DMS114 treated with DMSO at 0.1 percent for 48 hours (cell line): ENCODE data around the gene SDK2.
"Not testable (repeated sequence)": the region's sequence is repeated elsewhere in the genome, so short reads cannot be mapped to it uniquely, and the experiment has no call there.

Experiments used
- DNase-seq: peaks from one replicate; lab custom pipeline; 2025; ENCODE audit not compliant: unreplicated experiment; lab: John Stamatoyannopoulos, UW

SDK2 gene

DNA sequence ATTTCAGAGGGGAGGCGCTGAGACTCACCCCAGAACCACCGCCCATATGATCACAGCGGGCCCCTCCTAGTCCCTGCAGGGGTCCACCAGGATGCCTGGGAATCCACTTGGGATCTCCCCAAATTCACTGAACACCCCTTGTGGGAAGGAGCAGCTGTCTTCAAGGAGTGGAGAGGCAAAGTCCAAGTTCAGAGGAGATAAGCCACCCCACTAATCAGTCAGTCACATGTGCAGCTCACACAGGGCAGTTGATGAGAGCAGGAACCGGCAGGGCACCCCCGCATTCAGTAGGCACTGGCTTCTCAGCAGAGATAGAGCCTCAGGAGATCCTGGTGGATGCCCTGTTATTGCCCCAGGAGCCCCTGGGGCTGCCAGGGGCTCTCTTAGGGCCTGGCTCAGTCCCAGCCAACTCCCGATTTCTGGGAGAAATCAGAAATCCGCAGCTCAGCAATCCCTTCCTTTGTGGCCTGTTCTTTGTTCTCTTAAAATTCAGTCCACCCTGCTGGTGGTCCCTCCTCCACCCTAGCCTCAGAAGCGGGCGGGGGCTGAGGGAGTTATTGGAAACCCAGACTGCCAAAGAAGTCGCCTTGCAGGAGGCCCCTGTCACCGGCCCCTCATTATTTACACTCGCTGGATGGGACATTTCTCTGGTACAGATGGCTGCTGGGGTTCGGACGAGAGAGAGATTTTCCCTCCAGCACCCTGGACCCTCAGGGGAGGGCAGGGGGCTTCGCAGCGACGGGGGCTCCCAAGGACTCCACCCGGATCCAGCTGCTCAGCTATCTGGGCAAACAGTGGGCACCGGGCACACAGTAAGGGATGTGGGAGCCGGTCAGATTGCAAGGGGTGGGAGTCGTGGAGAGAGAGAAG, 334.3 kb downstream of the SDK2 start:
- no peak for DNase-seq

DNA sequence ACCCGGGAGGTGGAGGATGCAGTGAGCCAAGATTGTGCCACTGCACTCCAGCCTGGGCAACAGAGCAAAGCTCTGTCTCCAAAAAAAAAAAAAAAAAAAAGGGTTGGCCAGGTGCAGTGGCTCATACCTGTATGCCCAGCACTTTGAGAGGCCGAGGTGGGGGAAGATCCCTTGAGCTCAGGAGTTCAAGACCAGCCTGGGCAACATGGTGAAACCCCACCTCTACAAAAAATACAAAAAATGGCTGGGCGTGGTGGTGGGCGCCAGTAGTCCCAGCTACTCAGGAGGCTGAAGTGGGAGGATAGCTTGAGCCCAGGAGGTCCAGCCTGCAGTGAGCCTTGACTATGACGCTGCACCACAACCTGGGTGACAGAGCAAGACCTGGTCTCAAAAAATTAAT, 335.3 kb downstream of the SDK2 start:
- not testable (repeated sequence) for DNase-seq

DNA sequence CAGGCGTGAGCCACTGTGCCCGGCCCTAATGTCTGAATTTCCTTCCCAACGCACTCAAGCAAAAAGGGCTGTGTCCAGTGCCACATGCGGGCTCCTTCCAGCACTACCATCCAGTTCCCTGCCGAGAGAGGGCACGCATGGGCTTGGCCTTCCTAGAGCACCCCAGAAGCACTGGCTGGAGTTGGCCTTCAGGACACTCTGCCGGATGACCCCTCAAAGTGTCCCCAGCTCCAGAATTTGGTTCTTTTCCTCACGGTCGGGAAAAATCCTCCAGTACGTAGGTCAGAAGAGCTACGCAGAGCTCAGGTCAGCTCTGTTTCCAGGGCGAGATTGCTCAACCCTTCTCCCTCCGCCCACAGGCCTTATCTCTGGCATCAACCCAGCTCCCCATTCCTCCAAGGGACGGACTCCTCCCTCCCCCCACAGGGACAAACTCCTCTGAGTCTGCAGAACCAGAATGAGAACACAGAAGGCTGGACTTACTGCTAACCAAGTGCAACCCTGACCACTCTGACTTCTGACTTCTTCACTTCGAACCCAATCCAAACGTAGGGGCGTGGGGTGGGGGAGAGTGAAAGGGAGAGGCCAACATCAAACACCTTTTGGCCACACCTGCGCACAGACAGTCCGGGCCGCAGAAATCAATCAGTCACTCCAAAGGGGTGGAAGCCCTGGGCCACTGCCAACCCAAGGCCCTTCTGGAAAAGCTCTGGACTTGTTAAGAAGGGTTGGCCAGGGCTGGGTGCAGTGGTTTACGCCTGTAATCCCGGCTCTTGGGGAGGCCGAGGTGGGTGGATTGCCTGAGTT, 336.0 kb downstream of the SDK2 start:
- no peak for DNase-seq

DNA sequence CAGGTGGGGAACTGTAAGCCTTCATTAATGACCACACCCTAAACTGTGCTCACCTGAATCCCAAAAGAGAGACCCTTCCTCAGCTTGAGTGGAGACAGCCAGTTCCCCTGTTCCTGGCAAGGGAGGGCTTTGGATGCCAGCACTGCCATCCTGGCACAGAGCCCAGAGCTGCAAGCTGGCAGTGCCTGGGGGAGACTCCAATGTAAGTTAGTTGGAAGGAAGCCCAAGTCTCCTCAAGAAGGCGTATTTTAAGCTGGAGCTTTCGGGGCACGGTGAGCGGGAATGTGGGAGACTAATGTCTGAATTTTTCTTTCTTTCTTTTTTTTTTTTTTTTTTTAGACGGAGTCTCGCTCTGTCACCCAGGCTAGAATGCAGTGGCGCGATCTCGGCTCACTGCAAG, 337.1 kb downstream of the SDK2 start:
- DNase-seq = no peak

DNA sequence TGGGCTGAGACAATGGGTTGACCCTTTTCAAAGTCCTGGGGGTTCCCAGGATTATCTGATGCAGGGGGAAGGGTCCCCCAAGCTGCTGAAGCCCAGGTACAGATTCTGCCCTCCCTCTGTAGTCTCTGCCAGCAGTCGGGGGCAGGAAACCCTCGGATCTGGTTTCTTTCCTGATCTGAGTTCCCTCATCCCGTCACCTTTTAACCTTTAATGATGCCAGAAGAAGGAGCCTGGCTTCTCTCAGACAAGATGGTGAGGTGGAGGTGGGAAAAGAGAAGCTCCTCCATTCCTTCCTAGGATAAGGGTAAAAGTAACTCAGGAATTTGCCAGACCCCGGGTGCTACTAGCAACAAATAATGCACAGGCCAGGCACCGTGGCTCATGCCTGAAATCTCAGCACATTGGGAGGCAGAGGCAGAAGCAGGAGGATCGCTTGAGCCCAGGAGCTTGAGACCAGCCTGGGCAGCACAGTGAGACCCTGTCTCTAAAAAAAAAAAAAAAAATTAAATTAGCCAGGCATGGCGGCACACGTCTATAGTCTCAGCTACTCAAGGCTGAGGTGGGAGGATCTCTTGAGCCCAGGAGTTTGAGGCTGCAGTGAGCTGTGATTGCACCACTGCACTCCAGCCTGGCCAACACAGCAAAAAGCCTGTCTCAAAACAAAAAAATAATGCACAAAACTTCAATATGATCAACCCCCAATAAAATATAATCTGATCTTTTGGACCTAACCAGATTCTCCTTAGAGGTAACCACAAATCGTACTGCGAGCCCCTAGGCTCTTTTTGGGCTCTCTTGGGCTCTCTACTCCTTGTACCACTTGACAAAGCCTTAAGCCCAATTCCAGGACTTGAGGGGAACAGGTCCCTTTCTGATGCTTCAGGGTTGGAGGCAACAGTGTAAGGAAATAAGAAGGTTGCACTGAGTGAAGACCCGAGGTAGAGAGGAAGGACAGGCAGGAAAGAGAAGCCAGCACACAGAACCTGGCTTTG, 338.1 kb downstream of the SDK2 start:
- DNase-seq = no peak

DNA sequence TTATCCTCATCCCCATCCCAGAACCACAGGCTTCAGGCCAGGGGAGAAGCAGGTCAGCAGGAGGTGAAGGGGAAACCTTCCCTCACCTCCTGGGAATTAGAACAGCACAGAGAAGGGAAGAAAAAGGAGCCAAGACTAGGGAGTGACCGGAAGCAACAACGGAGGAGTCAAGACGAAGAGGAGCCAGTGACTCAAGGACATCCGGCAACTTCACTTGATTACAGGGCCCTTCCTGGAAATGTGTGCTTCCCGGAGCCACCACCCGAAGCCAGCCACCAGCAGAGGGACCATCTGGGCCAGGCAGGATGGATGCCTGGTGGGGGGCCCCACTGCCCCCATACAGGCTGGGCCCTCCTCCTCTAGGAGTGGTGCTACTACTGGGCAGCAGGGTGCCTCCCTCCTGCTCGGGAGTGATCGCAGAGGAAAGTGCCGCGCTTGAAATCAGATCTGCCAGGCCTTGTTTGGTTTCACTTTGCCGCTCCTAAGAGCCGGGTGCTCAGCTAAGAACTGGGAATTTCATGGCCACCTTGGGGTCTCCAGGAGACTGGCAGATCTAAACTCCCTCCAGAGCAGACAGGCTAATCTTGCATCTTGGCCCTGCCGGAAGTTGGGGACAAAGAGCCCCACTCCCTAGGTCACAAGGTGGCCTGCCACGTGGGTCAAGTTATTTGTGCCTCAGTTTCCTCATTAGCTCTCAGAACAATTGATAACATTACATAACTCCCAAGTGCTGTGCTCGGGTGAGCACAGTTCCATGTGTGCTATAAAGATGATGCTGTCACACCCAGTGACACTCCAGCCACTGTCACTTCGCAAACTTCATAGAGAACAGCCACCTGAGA, 339.1 kb downstream of the SDK2 start:
- DNase-seq = peak; percentile 32

DNA sequence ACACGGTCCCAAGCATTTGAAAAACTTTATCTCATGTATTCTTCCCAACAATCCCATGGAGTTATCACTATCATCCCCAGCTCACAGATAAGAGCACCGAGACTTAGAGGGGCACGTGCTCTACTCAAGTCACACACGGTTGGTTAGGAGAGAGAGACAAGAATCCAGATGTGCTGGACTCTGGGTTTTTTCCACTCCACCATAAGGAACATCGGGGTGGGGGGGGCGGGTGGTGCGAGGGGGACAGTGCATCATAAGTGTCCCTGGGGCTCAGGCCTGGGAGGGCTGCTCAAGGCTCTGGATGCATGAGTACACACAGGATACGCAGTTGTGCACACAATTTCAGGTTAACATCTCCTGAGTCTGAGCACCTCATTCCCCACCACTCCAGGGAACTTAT, 339.8 kb downstream of the SDK2 start:
- DNase-seq = no peak

DNA sequence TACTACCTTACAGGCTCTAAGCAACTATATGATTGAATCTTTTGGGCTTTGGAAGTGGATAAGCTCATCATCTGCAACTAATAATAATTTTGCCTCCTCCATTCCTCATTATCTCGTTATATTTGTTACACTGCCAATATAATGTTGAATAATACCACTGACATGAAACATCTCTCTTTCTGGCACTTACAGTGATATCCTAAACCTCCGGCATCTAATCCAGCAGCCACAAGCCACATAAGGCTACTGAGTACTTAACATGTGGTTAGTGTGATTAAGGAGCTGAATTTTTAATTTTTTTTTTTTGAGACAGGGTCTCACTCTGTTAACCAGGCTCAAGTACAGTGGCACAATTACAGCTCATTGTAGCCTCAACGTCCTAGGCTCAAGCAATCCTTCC, 342.1 kb downstream of the SDK2 start:
- DNase-seq = no peak

DNA sequence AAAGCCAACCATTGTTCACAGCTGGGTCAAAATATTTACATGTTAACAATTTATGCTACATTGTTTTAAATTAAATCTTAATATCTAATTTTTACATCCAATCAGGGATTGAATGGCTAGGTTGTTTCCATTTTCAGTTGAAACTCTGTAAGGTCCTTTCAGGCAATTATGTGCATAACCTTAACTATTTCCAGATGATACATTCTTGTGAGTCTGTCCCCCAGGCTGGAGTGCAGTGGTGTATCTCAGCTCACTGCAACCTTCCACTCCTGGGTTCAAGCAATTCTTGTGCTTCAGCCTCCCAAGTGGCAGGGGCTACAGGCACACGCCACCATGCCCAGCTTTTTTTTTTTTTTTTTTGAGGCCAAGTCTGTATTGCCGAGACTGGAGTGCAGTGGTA, 342.9 kb downstream of the SDK2 start:
- no peak for DNase-seq

DNA sequence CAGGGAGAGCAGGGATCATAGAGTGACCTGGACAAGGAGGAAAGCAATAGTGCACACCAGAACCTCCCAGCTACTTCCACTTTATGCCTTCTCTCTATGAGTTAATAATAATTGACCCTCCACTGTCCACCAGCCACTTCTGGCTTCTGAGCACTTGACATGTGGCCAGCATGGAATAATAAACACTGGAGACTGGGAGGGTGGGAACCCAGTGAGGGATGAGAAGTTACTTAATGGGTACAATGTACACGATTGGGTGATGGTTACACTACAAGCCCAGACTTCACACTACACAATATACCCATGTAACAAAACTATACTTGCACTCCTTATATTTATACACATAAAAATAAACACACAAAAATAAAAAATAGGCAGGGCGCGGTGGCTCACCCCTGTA, 343.9 kb downstream of the SDK2 start:
- no peak for DNase-seq

DNA sequence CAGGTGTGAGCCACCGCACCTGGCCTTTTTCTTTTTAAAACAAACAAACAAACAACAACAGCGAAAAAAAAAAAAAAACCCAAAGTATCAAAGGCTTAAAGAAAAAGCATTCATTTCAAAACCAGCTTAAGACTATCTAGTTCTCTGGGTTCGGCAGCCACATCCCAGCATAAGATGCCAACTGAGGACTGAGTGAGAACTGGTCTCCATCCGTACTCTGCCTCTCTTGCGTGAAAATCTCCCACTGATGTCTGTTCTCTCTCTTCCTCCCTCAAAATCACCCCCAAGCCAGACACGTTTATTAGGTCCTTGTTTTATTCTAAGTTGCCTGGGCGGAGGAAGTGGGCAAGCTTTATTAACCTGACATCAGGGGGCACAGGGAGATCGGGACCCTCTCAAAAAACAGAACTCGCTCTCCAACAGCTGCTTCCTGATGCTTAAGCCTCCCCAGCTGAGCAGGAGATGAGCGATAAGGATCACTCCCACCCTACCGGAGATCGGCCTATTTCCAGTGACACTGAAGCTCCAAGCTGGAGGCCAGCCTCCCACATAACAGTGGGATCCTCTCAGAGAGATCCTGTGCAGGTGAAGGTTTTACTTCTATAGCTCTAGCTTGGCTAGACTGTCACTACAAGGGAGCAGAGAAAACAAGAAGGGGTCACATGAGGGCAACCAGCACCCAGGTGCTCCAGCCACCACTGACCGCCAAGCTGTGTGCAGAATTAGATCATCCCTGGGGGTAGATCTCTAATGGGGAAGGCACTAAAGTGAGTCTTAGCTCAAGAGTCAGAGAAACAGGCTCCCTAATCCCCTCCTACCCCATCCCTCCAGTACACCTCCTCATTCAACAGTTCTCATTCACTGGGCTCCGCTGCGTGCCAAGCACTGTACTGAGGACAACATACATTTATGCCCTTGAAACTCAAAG, 346.0 kb downstream of the SDK2 start:
- DNase-seq = no peak

DNA sequence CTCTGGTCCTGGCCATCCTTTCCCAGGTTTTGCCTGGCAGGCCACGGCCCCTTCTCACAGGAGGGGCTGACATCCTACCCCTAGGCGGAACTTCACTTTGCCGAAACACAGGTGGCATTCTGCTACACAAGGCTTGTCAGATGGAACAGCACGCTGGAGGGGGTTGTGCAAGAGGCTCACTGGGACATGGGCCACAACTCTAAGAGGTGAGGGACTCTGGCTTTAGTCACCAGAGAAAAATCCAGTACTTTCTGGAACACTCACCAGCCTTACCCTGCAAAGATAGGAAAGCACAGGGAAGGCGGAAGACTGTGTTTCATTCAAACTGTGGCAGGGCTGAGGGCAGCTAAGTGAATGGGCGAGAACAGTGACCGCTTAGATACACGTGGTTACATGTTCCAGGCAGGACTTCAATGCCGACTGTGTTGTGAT, 350.7 kb downstream of the SDK2 start:
- DNase-seq = no peak

DNA sequence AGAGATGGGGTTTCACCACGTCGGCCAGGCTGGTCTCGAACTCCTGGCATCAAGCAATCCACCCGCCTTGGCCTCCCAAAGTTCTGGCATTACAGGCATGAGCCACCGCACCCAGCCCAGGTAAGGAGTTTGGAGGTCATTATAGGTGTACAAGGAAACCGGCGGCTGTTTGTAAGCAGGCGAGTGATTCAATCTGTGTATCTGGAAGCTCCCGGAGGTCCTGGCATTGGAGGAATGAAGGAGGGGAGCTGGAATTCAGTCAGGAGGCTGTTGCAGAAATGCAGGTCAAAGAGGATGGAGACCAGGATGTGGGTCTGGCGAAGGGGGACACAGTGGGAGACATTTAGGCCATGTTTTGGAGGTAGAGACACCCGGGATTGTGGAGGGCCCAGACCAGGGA, 351.2 kb downstream of the SDK2 start:
- DNase-seq = no peak

DNA sequence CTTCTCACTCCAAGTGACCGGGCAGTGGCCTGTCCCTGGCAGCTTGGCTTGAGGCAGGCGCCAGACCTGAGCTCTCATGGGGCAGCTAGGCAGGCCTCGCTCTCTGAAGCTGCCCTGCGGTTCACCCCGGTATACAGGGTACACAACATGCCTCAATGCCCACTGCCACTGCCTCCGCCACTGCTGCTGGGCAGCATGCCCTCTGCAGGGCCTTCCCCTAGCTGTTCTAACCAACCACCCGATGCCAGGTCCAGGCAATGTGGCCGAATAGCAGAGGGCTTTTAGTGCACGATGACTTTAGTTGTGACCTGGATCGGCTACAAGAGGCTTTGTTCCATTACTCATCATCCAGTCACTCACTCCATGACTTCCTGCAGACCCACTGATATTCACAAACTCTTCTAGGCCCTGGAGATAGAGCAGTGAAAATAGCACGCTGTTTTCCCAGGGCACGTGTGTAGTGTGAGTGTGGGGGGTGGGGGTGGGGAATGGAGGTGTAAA, 352.2 kb downstream of the SDK2 start:
- no peak for DNase-seq

DNA sequence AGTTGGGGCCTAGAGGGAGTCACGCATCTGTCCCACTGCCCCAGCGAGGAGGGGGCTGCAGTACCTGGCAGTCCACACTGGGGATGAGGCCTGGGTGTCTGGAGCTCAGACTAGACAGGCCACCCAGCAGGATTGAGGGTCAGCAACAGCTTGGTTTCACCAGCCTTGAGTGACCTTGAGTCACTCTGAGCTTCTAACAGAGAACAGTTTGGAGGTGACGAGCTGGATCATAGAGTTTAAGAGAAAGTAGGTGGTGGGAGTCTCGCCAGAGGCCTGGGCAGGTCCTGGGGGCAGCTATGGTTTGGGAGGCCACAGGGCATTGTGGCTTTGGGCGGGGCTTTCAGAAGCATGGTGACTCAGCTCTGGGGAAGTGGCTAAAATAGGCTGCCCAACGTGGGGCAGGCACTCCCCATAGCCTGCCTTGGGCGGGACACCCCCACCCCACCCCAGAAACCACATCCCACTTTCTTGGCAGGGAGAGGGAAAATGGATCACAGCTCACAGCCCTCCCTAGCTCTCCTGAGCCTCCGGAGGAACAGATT, 352.9 kb downstream of the SDK2 start:
- no peak for DNase-seq

DNA sequence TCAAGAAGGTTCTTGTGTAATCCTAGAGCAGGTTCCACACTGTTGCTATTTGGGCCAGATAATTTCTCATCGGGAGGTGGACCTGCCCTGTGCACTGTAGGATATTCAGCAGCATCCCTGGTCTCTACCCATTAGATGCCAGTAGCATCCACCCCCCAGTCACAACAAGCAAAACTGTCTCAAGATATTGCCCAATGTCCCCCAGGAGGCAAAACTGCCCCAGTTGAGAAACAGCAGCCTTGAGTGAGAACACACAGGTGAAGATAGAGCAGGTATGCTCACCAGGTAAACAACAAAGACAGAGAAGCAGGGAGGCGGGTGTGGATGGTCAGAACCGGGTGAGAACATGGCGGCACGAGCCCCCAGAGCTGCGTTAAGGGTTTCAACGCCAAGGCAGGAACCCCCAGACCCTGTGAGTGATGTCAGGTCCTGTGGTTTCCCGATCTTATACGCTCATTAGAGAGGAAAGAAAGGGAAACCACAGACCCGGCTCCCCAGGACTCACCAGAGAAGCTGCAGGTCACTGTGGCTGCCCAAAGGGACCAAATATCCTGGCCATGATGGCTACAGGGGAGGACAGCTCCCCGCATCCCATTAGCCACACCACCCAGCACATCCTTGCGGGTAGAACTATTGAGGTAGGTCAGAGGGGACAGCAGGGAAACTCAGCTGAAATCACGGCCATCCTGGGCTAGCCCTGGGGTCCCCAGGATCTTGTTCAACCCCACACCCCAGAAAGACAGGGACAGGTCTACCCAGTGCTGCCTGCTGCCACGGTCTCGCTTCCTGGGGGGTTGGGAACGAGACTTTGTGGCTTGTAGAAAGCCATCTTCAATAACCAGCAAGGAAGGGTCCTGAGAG, 353.6 kb downstream of the SDK2 start:
- no peak for DNase-seq

DNA sequence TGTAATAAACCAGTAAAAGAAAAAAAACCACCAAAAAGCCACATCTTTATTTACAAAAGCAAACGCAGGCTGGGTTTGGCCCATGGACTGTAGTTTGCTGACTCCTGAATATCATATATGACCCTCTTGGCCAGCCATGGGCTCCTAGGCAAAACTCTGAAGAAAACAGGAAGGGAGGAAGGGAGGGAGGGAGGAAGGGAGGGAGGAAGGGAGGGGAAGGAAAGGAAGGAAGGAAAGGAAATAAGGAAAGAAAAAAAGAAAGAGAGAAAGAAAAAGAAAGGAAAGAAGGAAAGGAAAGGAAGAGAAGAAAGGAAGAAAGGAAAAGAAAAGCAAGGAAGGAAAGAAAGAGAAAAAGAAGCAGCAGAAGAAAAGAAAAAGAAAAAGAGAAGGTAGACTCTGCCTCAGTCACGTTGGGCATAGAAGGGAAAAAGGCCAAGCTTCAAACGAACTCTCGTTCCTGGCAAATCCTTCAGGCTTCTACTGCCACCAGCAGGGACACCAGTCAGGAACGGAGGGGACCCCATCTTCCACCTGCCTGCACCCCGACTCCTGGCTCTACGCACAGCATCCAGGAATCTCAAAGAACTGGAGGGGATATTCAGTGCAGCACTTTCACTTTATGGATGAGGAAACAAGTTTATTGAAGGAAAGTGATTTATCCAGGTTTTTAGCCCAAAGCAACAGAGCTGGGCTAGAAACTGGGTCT, 354.5 kb downstream of the SDK2 start:
- no peak for DNase-seq
